Measurements from ENCODE around the gene RCBTB1.
"Not testable (repeated sequence)": the region's sequence is repeated elsewhere in the genome, so short reads cannot be mapped to it uniquely, and the experiment has no call there.

Gene RCBTB1

GRCh38 chr13:49602615-49603014 is 17.3 kb upstream of the RCBTB1 start:
- not testable (repeated sequence) for DNase-seq

GRCh38 chr13:49602005-49602404 is 16.6 kb upstream of the RCBTB1 start:
- no peak for DNase-seq

- no peak for DNase-seq
Measured at GRCh38 chr13:49597043-49597641, 11.8 kb upstream of the RCBTB1 start.

GRCh38 chr13:49596221-49596620 is 10.9 kb upstream of the RCBTB1 start:
- no peak for DNase-seq

- no peak for DNase-seq
Measured at GRCh38 chr13:49594576-49594975, 9.2 kb upstream of the RCBTB1 start.

- DNase-seq = not testable (repeated sequence)
Measured at GRCh38 chr13:49593876-49594275, 8.5 kb upstream of the RCBTB1 start.

- not testable (repeated sequence) for DNase-seq
Measured at GRCh38 chr13:49590714-49591113, 5.4 kb upstream of the RCBTB1 start.

- DNase-seq = no peak
Measured at GRCh38 chr13:49587311-49587847, 2.0 kb upstream of the RCBTB1 start.

- DNase-seq = no peak
Measured at GRCh38 chr13:49586717-49587116, 1.4 kb upstream of the RCBTB1 start.

GRCh38 chr13:49584771-49585182 is 581 bp downstream of the RCBTB1 start:
- peak; percentile 9 for DNase-seq

- no peak for DNase-seq
Measured at GRCh38 chr13:49580980-49581680, 4.2 kb downstream of the RCBTB1 start.

GRCh38 chr13:49579501-49579900 is 5.9 kb downstream of the RCBTB1 start:
- no peak for DNase-seq

- no peak for DNase-seq
Measured at GRCh38 chr13:49571299-49572240, 13.8 kb downstream of the RCBTB1 start.

- no peak for DNase-seq
Measured at GRCh38 chr13:49569993-49570689, 15.2 kb downstream of the RCBTB1 start.

- no peak for DNase-seq
Measured at GRCh38 chr13:49567491-49567890, 17.9 kb downstream of the RCBTB1 start.

- no peak for DNase-seq
Measured at GRCh38 chr13:49566461-49566860, 18.9 kb downstream of the RCBTB1 start.

- DNase-seq = not testable (repeated sequence)
Measured at GRCh38 chr13:49565461-49565860, 19.9 kb downstream of the RCBTB1 start.

GRCh38 chr13:49563516-49563915 is 21.8 kb downstream of the RCBTB1 start:
- no peak for DNase-seq

GRCh38 chr13:49561062-49561410 is 24.3 kb downstream of the RCBTB1 start:
- no peak for DNase-seq

GRCh38 chr13:49560270-49561061 is 24.9 kb downstream of the RCBTB1 start:
- DNase-seq = no peak

GRCh38 chr13:49559006-49559405 is 26.4 kb downstream of the RCBTB1 start:
- DNase-seq = no peak

GRCh38 chr13:49554387-49554786 is 31.0 kb downstream of the RCBTB1 start:
- DNase-seq = no peak
